Ishikawa (cell line): ENCODE data around the gene PLXNA4.

Source experiments
- CEBPB ChIP-seq: IDR thresholded peaks from 2 replicates; pipeline ENCODE4 v1.6.1; 2012
- CREB1 ChIP-seq: IDR thresholded peaks from 2 replicates; pipeline ENCODE4 v1.6.1; 2012; ENCODE audit warnings: low read depth
- EGR1 ChIP-seq: IDR thresholded peaks from 2 replicates; pipeline ENCODE4 v1.6.1; 2012
- EP300 ChIP-seq: IDR thresholded peaks from 2 replicates; pipeline ENCODE4 v1.6.1; 2012; ENCODE audit warnings: borderline replicate concordance
- FOXM1 ChIP-seq: IDR thresholded peaks from 2 replicates; pipeline ENCODE4 v1.6.1; 2012; ENCODE audit warnings: low read depth, borderline replicate concordance
- NFIC ChIP-seq: IDR thresholded peaks from 2 replicates; pipeline ENCODE4 v1.6.1; 2012
- RAD21 ChIP-seq: IDR thresholded peaks from 2 replicates; pipeline ENCODE4 v1.6.1; 2012; ENCODE audit warnings: low read depth
- TAF1 ChIP-seq: IDR thresholded peaks from 2 replicates; pipeline ENCODE4 v1.6.1; 2012; ENCODE audit warnings: low read depth, mild to moderate bottlenecking
- TCF12 ChIP-seq: IDR thresholded peaks from 2 replicates; pipeline ENCODE4 v1.6.1; 2012; ENCODE audit warnings: low read depth
- TEAD4 ChIP-seq: IDR thresholded peaks from 2 replicates; pipeline ENCODE4 v1.6.1; 2012
- YY1 ChIP-seq: IDR thresholded peaks from 2 replicates; pipeline ENCODE4 v1.6.1; 2012; ENCODE audit warnings: low read depth
- ZBTB7A ChIP-seq: IDR thresholded peaks from 2 replicates; pipeline ENCODE4 v1.6.1; 2012; ENCODE audit warnings: low read depth
- TF ChIP-seq, protein P1 (sequence below): IDR thresholded peaks from 2 replicates; pipeline ENCODE4 v1.6.1; 2012
- TF ChIP-seq, protein P2 (sequence below): IDR thresholded peaks from 2 replicates; pipeline ENCODE4 v1.6.1; 2012
- TF ChIP-seq, protein P3 (sequence below): IDR thresholded peaks from 2 replicates; pipeline ENCODE4 v1.6.1; 2012; ENCODE audit warnings: low read depth, mild to moderate bottlenecking

The PLXNA4 gene

DNA sequence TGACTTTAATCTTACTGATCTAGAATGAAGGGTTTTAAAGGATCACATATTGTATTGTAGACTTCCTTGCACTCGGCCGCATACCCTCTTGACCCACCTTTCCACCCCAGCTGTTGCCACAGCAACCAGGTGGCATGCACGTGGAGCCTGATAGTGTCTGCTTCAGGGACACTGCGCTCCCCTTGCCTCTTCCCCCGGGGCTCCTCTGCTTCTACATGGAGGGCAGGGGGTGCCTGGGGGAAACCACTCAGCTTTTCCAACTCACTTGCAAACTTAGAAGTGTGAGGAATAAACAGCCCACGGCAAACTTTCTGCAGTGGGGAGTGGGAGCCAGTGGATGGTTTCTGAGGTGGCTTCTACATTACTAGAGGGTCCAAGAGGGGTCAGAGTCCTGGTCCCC, 458.6 kb downstream of the PLXNA4 start:
- TF ChIP-seq TCF12, result no peak
- no peak for TF ChIP-seq CREB1
- no peak for TF ChIP-seq ZBTB7A
- TF ChIP-seq, protein P1, sequence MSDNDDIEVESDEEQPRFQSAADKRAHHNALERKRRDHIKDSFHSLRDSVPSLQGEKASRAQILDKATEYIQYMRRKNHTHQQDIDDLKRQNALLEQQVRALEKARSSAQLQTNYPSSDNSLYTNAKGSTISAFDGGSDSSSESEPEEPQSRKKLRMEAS, result no peak
- TF ChIP-seq CEBPB, result no peak
- no peak for TF ChIP-seq EGR1
- no peak for TF ChIP-seq TAF1
- no peak for TF ChIP-seq EP300

DNA sequence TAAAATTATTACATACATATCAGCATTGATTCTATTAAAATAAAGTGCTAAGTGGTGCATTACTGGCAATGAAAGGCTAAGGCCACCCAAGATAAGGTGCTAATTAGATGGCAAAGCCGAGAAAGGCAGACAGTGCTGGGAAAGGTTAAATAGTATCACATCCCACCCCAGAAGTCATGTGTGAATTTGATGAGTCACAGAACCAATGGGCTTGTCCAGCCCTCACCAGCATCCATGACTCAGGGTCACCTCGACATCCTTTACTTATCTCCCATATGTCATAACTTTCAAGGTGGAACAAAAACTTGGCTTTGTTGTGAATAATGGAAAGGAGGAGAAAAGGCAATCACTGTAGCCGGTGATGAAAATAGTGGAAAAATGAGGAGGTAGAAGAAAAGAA, 459.1 kb downstream of the PLXNA4 start:
- TF ChIP-seq ZBTB7A (no peak), CEBPB (no peak), TEAD4 (no peak), FOXM1 (no peak), EP300 (no peak), NFIC (no peak)
- TF ChIP-seq, protein P1, result no peak

DNA sequence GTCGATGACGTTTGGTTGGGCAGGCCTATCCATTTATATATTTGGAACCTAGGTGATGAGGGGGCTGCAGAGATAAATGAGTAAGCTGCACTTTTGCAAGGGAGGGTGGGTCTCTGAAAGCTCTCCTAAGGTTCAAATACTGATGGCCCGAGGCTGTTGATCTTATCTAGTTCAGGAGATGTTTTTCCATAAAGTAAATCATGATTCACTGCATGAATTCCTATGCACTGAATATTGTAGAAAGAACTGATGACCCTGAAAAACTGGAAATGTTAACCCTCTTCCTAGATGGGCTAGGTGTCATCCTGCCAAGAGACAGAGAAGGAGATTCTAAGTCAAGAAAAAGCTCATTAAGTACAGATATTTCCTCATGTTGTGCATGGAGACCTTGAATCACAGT, 459.9 kb downstream of the PLXNA4 start:
- TF ChIP-seq EP300, result no peak
- no peak for TF ChIP-seq TEAD4
- no peak for TF ChIP-seq CREB1
- no peak for TF ChIP-seq FOXM1
- no peak for TF ChIP-seq NFIC

DNA sequence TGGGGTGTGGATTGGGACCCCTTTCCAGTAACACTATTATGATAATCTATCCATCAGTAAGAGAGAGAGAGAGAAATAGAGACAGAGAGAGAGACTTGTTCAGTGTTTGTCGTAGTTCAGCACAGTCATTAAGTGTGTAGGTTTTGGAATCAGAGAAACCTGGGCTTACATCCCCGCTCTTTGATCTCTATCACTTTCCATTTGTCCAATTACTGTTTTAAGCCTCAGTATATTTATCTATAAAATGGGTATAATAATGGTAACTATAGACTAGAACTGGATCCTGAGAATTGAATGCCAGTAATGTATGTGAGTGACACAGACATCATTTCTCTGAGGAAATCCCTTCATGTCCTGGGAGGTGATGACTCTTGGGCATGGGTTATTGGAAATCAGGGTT, 460.5 kb downstream of the PLXNA4 start:
- no peak for TF ChIP-seq CEBPB
- no peak for TF ChIP-seq TAF1

DNA sequence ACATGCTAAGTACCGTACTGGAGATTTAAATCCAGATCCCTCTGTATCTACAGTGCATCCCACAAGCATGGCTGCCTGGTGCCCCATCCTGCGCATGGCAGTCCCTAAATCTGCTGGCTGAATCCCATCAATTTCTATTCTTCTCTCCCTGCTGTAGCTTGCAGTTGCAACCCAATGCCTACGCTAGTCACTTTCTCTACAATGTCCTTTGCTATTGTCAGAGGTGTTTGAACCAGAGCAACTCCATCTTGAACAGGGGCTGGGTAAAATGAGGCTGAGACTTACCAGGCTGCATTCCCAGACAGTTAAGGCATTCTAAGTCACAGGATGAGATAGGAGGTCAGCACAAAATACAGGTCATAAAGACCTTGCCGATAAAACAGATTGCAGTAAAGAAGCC, 461.2 kb downstream of the PLXNA4 start:
- TF ChIP-seq TCF12 (no peak), FOXM1 (no peak), EGR1 (no peak), TEAD4 (no peak), ZBTB7A (no peak), YY1 (no peak), RAD21 (no peak), NFIC (no peak), EP300 (no peak), TAF1 (no peak), CEBPB (no peak), CREB1 (no peak)
- TF ChIP-seq, protein P1, result no peak
- TF ChIP-seq, protein P2, sequence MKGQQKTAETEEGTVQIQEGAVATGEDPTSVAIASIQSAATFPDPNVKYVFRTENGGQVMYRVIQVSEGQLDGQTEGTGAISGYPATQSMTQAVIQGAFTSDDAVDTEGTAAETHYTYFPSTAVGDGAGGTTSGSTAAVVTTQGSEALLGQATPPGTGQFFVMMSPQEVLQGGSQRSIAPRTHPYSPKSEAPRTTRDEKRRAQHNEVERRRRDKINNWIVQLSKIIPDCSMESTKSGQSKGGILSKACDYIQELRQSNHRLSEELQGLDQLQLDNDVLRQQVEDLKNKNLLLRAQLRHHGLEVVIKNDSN, result no peak
- TF ChIP-seq, protein P3, sequence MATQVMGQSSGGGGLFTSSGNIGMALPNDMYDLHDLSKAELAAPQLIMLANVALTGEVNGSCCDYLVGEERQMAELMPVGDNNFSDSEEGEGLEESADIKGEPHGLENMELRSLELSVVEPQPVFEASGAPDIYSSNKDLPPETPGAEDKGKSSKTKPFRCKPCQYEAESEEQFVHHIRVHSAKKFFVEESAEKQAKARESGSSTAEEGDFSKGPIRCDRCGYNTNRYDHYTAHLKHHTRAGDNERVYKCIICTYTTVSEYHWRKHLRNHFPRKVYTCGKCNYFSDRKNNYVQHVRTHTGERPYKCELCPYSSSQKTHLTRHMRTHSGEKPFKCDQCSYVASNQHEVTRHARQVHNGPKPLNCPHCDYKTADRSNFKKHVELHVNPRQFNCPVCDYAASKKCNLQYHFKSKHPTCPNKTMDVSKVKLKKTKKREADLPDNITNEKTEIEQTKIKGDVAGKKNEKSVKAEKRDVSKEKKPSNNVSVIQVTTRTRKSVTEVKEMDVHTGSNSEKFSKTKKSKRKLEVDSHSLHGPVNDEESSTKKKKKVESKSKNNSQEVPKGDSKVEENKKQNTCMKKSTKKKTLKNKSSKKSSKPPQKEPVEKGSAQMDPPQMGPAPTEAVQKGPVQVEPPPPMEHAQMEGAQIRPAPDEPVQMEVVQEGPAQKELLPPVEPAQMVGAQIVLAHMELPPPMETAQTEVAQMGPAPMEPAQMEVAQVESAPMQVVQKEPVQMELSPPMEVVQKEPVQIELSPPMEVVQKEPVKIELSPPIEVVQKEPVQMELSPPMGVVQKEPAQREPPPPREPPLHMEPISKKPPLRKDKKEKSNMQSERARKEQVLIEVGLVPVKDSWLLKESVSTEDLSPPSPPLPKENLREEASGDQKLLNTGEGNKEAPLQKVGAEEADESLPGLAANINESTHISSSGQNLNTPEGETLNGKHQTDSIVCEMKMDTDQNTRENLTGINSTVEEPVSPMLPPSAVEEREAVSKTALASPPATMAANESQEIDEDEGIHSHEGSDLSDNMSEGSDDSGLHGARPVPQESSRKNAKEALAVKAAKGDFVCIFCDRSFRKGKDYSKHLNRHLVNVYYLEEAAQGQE, result no peak

DNA sequence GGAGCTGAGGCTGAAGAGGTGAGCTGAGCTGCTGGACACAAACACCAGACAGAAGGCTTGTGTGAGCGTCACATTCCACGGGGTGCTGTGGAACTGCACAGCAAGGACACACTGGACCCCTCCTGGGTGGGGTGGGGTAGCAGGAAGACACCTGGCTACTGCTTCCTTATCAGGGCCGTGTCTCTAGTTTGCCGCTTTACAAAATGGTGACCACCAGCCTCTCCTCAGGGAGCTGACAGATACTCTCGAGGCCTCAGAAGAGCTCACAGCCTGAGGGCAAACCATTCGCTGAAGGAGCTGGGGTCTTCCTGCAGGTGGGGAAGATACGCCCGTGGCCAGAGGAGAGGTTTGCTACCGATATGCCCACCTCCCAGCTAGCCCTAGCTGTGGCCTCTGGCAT, 461.9 kb downstream of the PLXNA4 start:
- no peak for TF ChIP-seq TEAD4
- TF ChIP-seq EGR1, result no peak
- TF ChIP-seq FOXM1, result no peak
- no peak for TF ChIP-seq EP300
- TF ChIP-seq TCF12, result no peak
- TF ChIP-seq NFIC, result no peak
- TF ChIP-seq, protein P1, result no peak
- TF ChIP-seq CREB1, result no peak
- no peak for TF ChIP-seq ZBTB7A
- no peak for TF ChIP-seq RAD21
- TF ChIP-seq YY1, result no peak
- TF ChIP-seq CEBPB, result no peak
- TF ChIP-seq, protein P2, result no peak
- TF ChIP-seq TAF1, result no peak
- TF ChIP-seq, protein P3, result no peak
